Smooth muscle cell (in vitro differentiated cells): Measurements from ENCODE around the gene ITPKC. TPM values are rescaled to one million over a fixed set of nuclear protein-coding genes. Genes with fewer than 3 reads are reported as not detected.

Source experiments
- DNase-seq: peaks from one replicate; lab custom pipeline; 2025; ENCODE audit not compliant: unreplicated experiment; lab: John Stamatoyannopoulos, UW
- H2AFZ ChIP-seq: fragments of 200-600 bp; sonication (generic); 2 replicates; pipeline ENCODE4 v1.6.0; 2016; ENCODE audit warnings: antibody characterized with exemption, low read depth, mild to moderate bottlenecking
- H3F3A ChIP-seq: fragments of 200-600 bp; sonication (generic); 2 replicates; pipeline ENCODE4 v1.6.0; 2017; ENCODE audit warnings: antibody characterized with exemption, low read depth
- H3K27ac ChIP-seq: fragments of 200-600 bp; sonication (generic); 2 replicates; pipeline ENCODE4 v1.5.1; 2016; ENCODE audit warnings: low read depth, mild to moderate bottlenecking
- H3K27me3 ChIP-seq: fragments of 200-600 bp; sonication (generic); 2 replicates; pipeline ENCODE4 v1.6.1; 2016; ENCODE audit warnings: low read depth, mild to moderate bottlenecking
- H3K36me3 ChIP-seq: fragments of 200-600 bp; sonication (generic); 2 replicates; pipeline ENCODE4 v1.5.1; 2016; ENCODE audit warnings: low read depth
- H3K4me1 ChIP-seq: fragments of 200-600 bp; sonication (generic); 2 replicates; pipeline ENCODE4 v1.5.1; 2016; ENCODE audit warnings: low read depth
- H3K4me2 ChIP-seq: fragments of 200-600 bp; sonication (generic); 2 replicates; pipeline ENCODE4 v1.6.0; 2016; ENCODE audit warnings: mild to moderate bottlenecking
- H3K4me3 ChIP-seq: fragments of 200-600 bp; sonication (generic); 2 replicates; pipeline ENCODE4 v1.5.1; 2016; ENCODE audit warnings: mild to moderate bottlenecking
- H3K79me2 ChIP-seq: fragments of 200-600 bp; sonication (generic); 2 replicates; pipeline ENCODE4 v1.6.0; 2016; ENCODE audit warnings: low read depth, mild to moderate bottlenecking
- H3K9ac ChIP-seq: fragments of 200-600 bp; sonication (generic); 2 replicates; pipeline ENCODE4 v1.6.0; 2016; ENCODE audit warnings: low read depth
- H3K9me3 ChIP-seq: fragments of 200-600 bp; sonication (generic); replicated peaks from 2 replicates; pipeline ENCODE4 v1.5.1; 2016; ENCODE audit warnings: low read depth
- H4K20me1 ChIP-seq: fragments of 200-600 bp; sonication (generic); 2 replicates; pipeline ENCODE4 v1.6.0; 2016; ENCODE audit warnings: low read depth
- WGBS: methylation state at CpG from one replicate; pipeline ENCODE4 v1.1.7; 2016; ENCODE audit warnings: low lambda C conversion rate; 5-methylcytosine and 5-hydroxymethylcytosine counted together
- polyA plus RNA-seq: library from polyadenylated mRNA; unstranded; fragments of >200 nt; fragmentation: Nextera tagmentation; extraction: Ambion mirVana; gene quantifications from 2 replicates; pipeline ENCODE4 v1.2.1, GENCODE V29; 2016
- total RNA-seq: library from RNA; depleted of rRNA; stranded (reverse); fragments of >200 nt; gene quantifications from 2 replicates; pipeline ENCODE4 v1.2.3, GENCODE V29; 2014
- TF ChIP-seq, protein P1 (sequence below): fragments of 200-600 bp; sonication (generic); IDR thresholded peaks from 2 replicates; pipeline ENCODE4 v1.5.1; 2017; ENCODE audit warnings: borderline replicate concordance, mild to moderate bottlenecking, antibody characterized with exemption; ENCODE audit not compliant: insufficient read depth, poor library complexity, severe bottlenecking

Gene ITPKC
- total and polyA plus RNA-seq, 2 experiments from 2014 or later: 24.1 to 25.0 TPM

DNA sequence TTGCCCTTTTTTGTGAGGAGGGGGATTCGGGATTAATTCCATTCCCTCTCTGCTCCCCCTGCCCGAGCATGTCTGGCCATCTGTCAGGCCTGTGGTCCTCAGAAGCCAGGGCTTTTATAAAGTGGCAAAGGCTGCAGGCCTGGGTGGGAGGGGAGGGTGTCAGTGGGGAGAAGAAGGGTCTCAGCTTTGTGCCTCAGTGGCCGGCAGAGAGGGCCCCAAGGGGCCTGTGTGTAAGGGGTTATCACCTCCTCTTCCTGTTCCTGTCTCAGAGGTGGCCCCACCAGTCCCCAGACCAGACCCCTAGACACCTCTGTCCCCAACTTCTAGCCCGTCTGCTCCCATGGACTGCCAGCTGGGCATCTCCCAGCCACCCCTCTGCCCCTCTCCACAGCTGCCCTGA, 23.0 kb upstream of the ITPKC start:
- H3K9ac ChIP-seq: no peak overlapping the region
- H3K79me2 ChIP-seq: peaks cover 14% of the 10 kb centered on the region
- H3K36me3 ChIP-seq: no peaks in the 10 kb centered on the region
- H3K9me3 ChIP-seq: no peaks in the 10 kb centered on the region
- DNase-seq: no peak
- WGBS: 93% methylated on average over 4 of the region's 4 CpGs
- no peak overlapping the region for H3K4me2 ChIP-seq
- no peak overlapping the region for H2AFZ ChIP-seq
- no peak overlapping the region for H3K4me3 ChIP-seq
- H4K20me1 ChIP-seq: peaks cover 5% of the 10 kb centered on the region
- H3K27me3 ChIP-seq: no peaks in the 10 kb centered on the region
- peaks cover 13% of the 10 kb centered on the region for H3K4me1 ChIP-seq
- TF ChIP-seq, protein P1, sequence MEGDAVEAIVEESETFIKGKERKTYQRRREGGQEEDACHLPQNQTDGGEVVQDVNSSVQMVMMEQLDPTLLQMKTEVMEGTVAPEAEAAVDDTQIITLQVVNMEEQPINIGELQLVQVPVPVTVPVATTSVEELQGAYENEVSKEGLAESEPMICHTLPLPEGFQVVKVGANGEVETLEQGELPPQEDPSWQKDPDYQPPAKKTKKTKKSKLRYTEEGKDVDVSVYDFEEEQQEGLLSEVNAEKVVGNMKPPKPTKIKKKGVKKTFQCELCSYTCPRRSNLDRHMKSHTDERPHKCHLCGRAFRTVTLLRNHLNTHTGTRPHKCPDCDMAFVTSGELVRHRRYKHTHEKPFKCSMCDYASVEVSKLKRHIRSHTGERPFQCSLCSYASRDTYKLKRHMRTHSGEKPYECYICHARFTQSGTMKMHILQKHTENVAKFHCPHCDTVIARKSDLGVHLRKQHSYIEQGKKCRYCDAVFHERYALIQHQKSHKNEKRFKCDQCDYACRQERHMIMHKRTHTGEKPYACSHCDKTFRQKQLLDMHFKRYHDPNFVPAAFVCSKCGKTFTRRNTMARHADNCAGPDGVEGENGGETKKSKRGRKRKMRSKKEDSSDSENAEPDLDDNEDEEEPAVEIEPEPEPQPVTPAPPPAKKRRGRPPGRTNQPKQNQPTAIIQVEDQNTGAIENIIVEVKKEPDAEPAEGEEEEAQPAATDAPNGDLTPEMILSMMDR: no peak
- H3K27ac ChIP-seq: no peak overlapping the region
- no peaks in the 10 kb centered on the region for H3F3A ChIP-seq

DNA sequence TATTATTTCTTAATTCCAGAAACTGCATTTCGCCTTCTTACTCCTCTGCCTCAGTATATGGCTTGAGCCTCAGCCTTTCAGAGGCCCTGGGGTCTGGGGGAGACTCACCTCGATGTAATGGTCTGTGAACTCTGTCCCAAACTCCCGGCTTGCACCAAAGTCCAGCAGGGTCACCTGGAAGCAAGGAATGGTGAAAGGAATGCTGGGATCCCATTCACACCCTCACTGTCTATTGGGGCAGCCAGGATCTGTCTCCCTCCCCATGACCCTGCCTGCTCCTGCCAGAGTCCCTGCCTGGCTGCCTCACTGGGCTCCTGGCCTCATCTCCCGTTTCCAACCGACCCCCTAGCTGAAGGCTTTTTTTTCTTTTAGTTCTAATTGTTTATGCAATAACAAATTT, 21.0 kb upstream of the ITPKC start:
- Histone ChIP-seq H3K9ac (no peak overlapping the region), H3K79me2 (no peaks in the 10 kb centered on the region), H3K4me1 (peaks cover 8% of the 10 kb centered on the region), H3K4me3 (no peak overlapping the region), H3K36me3 (no peaks in the 10 kb centered on the region), H3K4me2 (no peak overlapping the region), H2AFZ (no peak overlapping the region), H3K27me3 (no peaks in the 10 kb centered on the region), H3F3A (no peaks in the 10 kb centered on the region), H3K27ac (no peak overlapping the region), H3K9me3 (no peaks in the 10 kb centered on the region), H4K20me1 (no peaks in the 10 kb centered on the region)
- DNase-seq: no peak
- TF ChIP-seq, protein P1: no peak
- WGBS: over 99% methylated on average over 5 of the region's 5 CpGs

DNA sequence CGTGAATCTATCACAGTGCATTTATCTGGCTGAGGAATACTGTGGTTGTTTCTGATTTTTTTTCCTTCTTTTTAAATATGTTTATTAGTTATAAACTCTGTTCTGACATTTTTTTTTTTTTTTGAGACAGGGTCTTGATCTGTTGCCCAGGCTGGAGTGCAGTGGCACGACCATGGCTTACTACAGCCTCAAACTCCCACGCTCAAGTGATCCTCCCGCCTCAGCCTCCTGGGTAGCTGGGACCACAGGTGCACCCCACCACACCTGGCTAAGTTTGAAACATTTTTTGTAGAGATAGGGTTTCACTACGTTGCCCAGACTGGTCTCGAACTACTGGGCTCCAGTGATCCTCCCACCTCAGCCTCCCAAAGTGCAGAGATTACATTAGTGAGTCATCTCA, 19.9 kb upstream of the ITPKC start:
- no peak overlapping the region for H3K27ac ChIP-seq
- TF ChIP-seq, protein P1: no peak
- no peaks in the 10 kb centered on the region for H3K9me3 ChIP-seq
- H3F3A ChIP-seq: no peaks in the 10 kb centered on the region
- no peaks in the 10 kb centered on the region for H4K20me1 ChIP-seq
- H3K27me3 ChIP-seq: no peaks in the 10 kb centered on the region
- no peak overlapping the region for H3K9ac ChIP-seq
- no peak overlapping the region for H2AFZ ChIP-seq
- H3K36me3 ChIP-seq: no peaks in the 10 kb centered on the region
- no peak overlapping the region for H3K4me3 ChIP-seq
- H3K4me1 ChIP-seq: no peaks in the 10 kb centered on the region
- H3K79me2 ChIP-seq: no peaks in the 10 kb centered on the region
- DNase-seq: no peak
- no peak overlapping the region for H3K4me2 ChIP-seq
- over 99% methylated on average over 6 of the region's 6 CpGs for WGBS

DNA sequence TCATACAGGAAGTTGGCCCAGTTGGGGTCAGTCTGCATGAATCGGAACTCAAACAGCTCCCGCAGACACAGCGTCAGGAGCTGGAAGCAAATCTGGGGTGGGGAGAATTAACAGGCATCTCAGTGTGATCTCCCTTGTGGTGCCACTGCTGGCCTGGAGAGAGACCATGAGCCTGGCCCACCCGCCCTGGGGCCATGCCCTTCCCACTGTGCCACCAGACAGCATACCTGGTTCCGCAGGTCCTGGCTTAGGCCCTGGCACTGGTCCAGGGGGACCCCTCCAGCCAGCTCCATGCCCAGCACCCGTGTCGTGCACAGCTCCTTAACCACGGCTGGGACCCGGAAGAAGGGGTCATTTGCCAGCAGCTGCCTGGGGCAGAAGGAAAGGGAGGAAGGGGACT, 16.8 kb upstream of the ITPKC start:
- H2AFZ ChIP-seq: no peak overlapping the region
- no peaks in the 10 kb centered on the region for H3K36me3 ChIP-seq
- H3K27ac ChIP-seq: no peak overlapping the region
- H3K9ac ChIP-seq: no peak overlapping the region
- no peaks in the 10 kb centered on the region for H3F3A ChIP-seq
- DNase-seq: no peak
- no peaks in the 10 kb centered on the region for H3K9me3 ChIP-seq
- whole genome bisulfite sequencing: 94% methylated on average over 9 of the region's 9 CpGs
- TF ChIP-seq, protein P1: no peak
- H3K27me3 ChIP-seq: no peaks in the 10 kb centered on the region
- H3K4me2 ChIP-seq: no peak overlapping the region
- H3K79me2 ChIP-seq: no peaks in the 10 kb centered on the region
- H4K20me1 ChIP-seq: no peaks in the 10 kb centered on the region
- H3K4me1 ChIP-seq: no peaks in the 10 kb centered on the region
- no peak overlapping the region for H3K4me3 ChIP-seq
